ENCODE measurements around the gene FAM210A. TPM values are rescaled to one million over a fixed set of nuclear protein-coding genes. Genes with fewer than 3 reads are reported as not detected.

Gene FAM210A
- polyA plus RNA-seq, 1 donor (not counting 4 experiments of a cell fraction or from before 2014, with no cell fraction given), result 31.7 TPM

GRCh38 chr18:13649397-13650390 is 76.7 kb downstream of the FAM210A start:
- Histone ChIP-seq H4K20me1 (ENCODE audit: control insufficient read depth, extremely low read depth, insufficient read depth, low read length) (no peaks in the 10 kb centered on the region), H2AFZ (ENCODE audit: control insufficient read depth, low read length) (no peak overlapping the region), H3K36me3 (ENCODE audit: control insufficient read depth in 2 of 2, extremely low read depth in 1 of 2, insufficient read depth in 2 of 2, low read length in 2 of 2) (no peaks in the 10 kb centered on the region), H3K9me1 (ENCODE audit: control insufficient read depth, extremely low read depth, insufficient read depth, low read length) (no peaks in the 10 kb centered on the region), H3K27ac (ENCODE audit: control insufficient read depth, insufficient read depth, low read length) (no peak overlapping the region), H3K79me2 (ENCODE audit: control insufficient read depth, insufficient read depth, low read length) (no peaks in the 10 kb centered on the region), H3K4me2 (ENCODE audit: control insufficient read depth, extremely low read depth, insufficient read depth, low read depth, low read length) (no peak overlapping the region), H3K27me3 (ENCODE audit: control insufficient read depth, extremely low read depth, insufficient read depth, low read length) (no peaks in the 10 kb centered on the region), H3K9me3 (ENCODE audit: control insufficient read depth, low read depth, low read length) (no peaks in the 10 kb centered on the region), H3K4me3 (ENCODE audit: control insufficient read depth in 2 of 3, extremely low read depth in 1 of 3, insufficient read depth in 2 of 3, low read depth in 1 of 3, low read length in 3 of 3) (no peak overlapping the region), H3K4me1 (ENCODE audit: control insufficient read depth, extremely low read depth, insufficient read depth, low read length) (no peaks in the 10 kb centered on the region), H3K9ac (ENCODE audit: control insufficient read depth, extremely low read depth, insufficient read depth, low read length) (no peak overlapping the region)
- DNase-seq (ENCODE audit: low read depth, low spot score) (no peak), FAIRE-seq (no peak)
- dilution Hi-C loops (cut with MboI; ENCODE audit: extremely low pct_ligation_motif_present, low sequenced_read_pairs), result loop anchor here (25.0 kb wide), 1 partner anchor 437 kb away; the partner anchor contains the start of gene LDLRAD4
- no peak for TF ChIP-seq EZH2 (IDR thresholded peaks at IDR 0.05; ENCODE audit: low read length)
- TF ChIP-seq, protein P1, sequence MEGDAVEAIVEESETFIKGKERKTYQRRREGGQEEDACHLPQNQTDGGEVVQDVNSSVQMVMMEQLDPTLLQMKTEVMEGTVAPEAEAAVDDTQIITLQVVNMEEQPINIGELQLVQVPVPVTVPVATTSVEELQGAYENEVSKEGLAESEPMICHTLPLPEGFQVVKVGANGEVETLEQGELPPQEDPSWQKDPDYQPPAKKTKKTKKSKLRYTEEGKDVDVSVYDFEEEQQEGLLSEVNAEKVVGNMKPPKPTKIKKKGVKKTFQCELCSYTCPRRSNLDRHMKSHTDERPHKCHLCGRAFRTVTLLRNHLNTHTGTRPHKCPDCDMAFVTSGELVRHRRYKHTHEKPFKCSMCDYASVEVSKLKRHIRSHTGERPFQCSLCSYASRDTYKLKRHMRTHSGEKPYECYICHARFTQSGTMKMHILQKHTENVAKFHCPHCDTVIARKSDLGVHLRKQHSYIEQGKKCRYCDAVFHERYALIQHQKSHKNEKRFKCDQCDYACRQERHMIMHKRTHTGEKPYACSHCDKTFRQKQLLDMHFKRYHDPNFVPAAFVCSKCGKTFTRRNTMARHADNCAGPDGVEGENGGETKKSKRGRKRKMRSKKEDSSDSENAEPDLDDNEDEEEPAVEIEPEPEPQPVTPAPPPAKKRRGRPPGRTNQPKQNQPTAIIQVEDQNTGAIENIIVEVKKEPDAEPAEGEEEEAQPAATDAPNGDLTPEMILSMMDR (optimal IDR thresholded peaks at IDR 0.05 in 1 of 3, IDR thresholded peaks at IDR 0.05 in 1 of 3, conservative IDR thresholded peaks at IDR 0.05 in 1 of 3; ENCODE audit: extremely low read depth in 1 of 3, insufficient read depth in 2 of 3, low read length in 3 of 3), result no peak

DNA sequence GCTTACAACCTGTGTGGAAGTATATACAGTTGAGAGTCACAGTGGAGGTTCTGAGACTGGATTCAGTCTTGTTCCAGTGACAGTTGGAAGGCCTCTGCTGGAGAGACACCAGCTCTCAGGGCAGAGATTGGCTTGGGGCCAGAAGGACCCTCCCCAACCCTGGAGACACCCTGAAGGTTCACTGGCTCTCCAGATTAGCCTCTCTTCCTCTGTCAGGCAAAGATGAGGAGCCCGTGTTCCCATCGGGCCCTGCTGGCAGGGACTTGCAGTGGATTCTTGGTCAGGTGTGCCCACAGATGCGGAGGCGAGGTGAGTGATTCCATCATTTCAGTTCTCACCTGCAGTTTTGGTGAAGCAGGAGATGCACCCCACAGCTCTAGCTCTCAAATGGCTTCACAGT is 78.6 kb downstream of the FAM210A start:
- Histone ChIP-seq H3K4me2 (ENCODE audit: control insufficient read depth, extremely low read depth, insufficient read depth, low read depth, low read length) (no peak overlapping the region), H2AFZ (ENCODE audit: control insufficient read depth, low read length) (no peak overlapping the region), H3K9me3 (ENCODE audit: control insufficient read depth, low read depth, low read length) (no peaks in the 10 kb centered on the region), H3K4me1 (ENCODE audit: control insufficient read depth, extremely low read depth, insufficient read depth, low read length) (no peaks in the 10 kb centered on the region), H3K36me3 (ENCODE audit: control insufficient read depth in 2 of 2, extremely low read depth in 1 of 2, insufficient read depth in 2 of 2, low read length in 2 of 2) (no peaks in the 10 kb centered on the region), H3K27ac (ENCODE audit: control insufficient read depth, insufficient read depth, low read length) (no peak overlapping the region), H3K27me3 (ENCODE audit: control insufficient read depth, extremely low read depth, insufficient read depth, low read length) (no peaks in the 10 kb centered on the region), H3K9ac (ENCODE audit: control insufficient read depth, extremely low read depth, insufficient read depth, low read length) (no peak overlapping the region), H3K9me1 (ENCODE audit: control insufficient read depth, extremely low read depth, insufficient read depth, low read length) (no peaks in the 10 kb centered on the region), H3K4me3 (ENCODE audit: control insufficient read depth in 2 of 3, extremely low read depth in 1 of 3, insufficient read depth in 2 of 3, low read depth in 1 of 3, low read length in 3 of 3) (no peak overlapping the region), H4K20me1 (ENCODE audit: control insufficient read depth, extremely low read depth, insufficient read depth, low read length) (no peaks in the 10 kb centered on the region), H3K79me2 (ENCODE audit: control insufficient read depth, insufficient read depth, low read length) (no peaks in the 10 kb centered on the region)
- FAIRE-seq (no peak), DNase-seq (ENCODE audit: low read depth, low spot score) (no peak)
- dilution Hi-C loops (cut with MboI; ENCODE audit: extremely low pct_ligation_motif_present, low sequenced_read_pairs), result loop anchor here (25.0 kb wide), 1 partner anchor 435 kb away; the partner anchor contains the start of gene LDLRAD4
- no peak for TF ChIP-seq EZH2 (IDR thresholded peaks at IDR 0.05; ENCODE audit: low read length)
- TF ChIP-seq, protein P1 (optimal IDR thresholded peaks at IDR 0.05 in 1 of 3, IDR thresholded peaks at IDR 0.05 in 1 of 3, conservative IDR thresholded peaks at IDR 0.05 in 1 of 3; ENCODE audit: extremely low read depth in 1 of 3, insufficient read depth in 2 of 3, low read length in 3 of 3), result no peak

All from keratinocyte (primary cell).